Adrenal gland (tissue), 12 donors: ENCODE data around the gene PIEZO2. TPM values are rescaled to one million over a fixed set of nuclear protein-coding genes. Genes with fewer than 3 reads are reported as not detected.

Experiments used
- DNase-seq, 7 donors: peaks; one replicate each; pipeline ENCODE4 v3.0.0-alpha.2; 2019 to 2020
- H3K27ac ChIP-seq, 5 donors: fragments of 200-600 bp; sonication (generic) in 4 of 5; 1 replicate in 3 of 5; 2 replicates in 2 of 5; pipeline versions ENCODE4 v1.5.1 to v1.8.0; 2016 to 2020; ENCODE audit warnings: mild to moderate bottlenecking in 1 of 5
- H3K27me3 ChIP-seq: fragments of 200-600 bp; 2 replicates; pipeline ENCODE4 v1.8.0; 2021
- H3K36me3 ChIP-seq, 2 donors: fragments of 200-600 bp; replicated peaks in 1 of 2; 1 replicate in 1 of 2; 2 replicates in 1 of 2; pipeline versions ENCODE4 v1.5.1 to v1.8.0; 2018 to 2022
- H3K4me1 ChIP-seq, 2 donors: fragments of 200-600 bp; replicated peaks in 1 of 2; 1 replicate in 1 of 2; 2 replicates in 1 of 2; pipeline versions ENCODE4 v1.5.1 to v1.8.0; 2018 to 2021
- H3K4me3 ChIP-seq, 4 donors: fragments of 200-600 bp; sonication (generic) in 3 of 4; one replicate each; pipeline ENCODE4 v1.5.1; 2016 to 2018
- H3K9me3 ChIP-seq, 3 donors: fragments of 200-600 bp; sonication (generic) in 1 of 3; replicated peaks in 1 of 3; 1 replicate in 2 of 3; 2 replicates in 1 of 3; pipeline versions ENCODE4 v1.5.1 to v1.8.0; 2016 to 2021
- POLR2A ChIP-seq, 2 donors: fragments of 450-650 bp; IDR thresholded peaks; one replicate each; pipeline ENCODE4 v1.6.1; 2017; ENCODE audit warnings: antibody characterized with exemption in 2 of 2, mild to moderate bottlenecking in 2 of 2, moderate library complexity in 1 of 2
- WGBS, 4 donors: extraction: QIAGEN DNeasy Blood & Tissue Kit in 2 of 4; methylation state at CpG; one replicate each; pipeline versions ENCODE4 v1.1.5 to v1.1.7; 2013 to 2017; 5-methylcytosine and 5-hydroxymethylcytosine counted together
- intact Hi-C, 2 donors: fragments of 100-400 bp; cut with DNase I; formaldehyde crosslinking; loops; one replicate each; pipeline versions ENCODE4 v1.14.1 to v1.15.0; 2022 to 2023
- polyA plus RNA-seq, 3 donors: library from polyadenylated mRNA; stranded (reverse); fragments of 200-250 nt in 2 of 3; fragments of 350-450 nt in 1 of 3; fragmentation: Illumina TruSeq in 1 of 3; extraction: RNeasy Lipid Tissue Mini Kit (QIAGEN cat#74804) in 1 of 3; gene quantifications; one replicate each; pipeline ENCODE4 v1.2.3, GENCODE V29; 2013 to 2014
- total RNA-seq, 9 donors: library from RNA; depleted of rRNA in 4 of 9; stranded (reverse); fragments of >200 nt in 4 of 9; fragments of 120-200 nt in 1 of 9; fragmentation: NEBNext Ultra II Directional in 1 of 9; extraction: Animal tissue kit (Norgen Biotek cat#: 25700) in 1 of 9; gene quantifications; one replicate each; pipeline versions ENCODE4 v1.1.0 to v1.2.4, GENCODE V29; 2013 to 2023
- TF ChIP-seq, protein P1 (sequence below), 6 experiments: fragments of 450-650 bp in 4 of 6; fragments of 200-600 bp in 2 of 6; sonication (generic) in 1 of 6; IDR thresholded peaks; 1 replicate in 5 of 6; 2 replicates in 1 of 6; pipeline versions ENCODE4 v1.5.1 to v1.8.0; 2016 to 2021; ENCODE audit warnings: antibody characterized with exemption in 6 of 6, mild to moderate bottlenecking in 2 of 6, moderate library complexity in 1 of 6
- donor health status: healthy with polysubstance abuse.
- donor health status: Bipolar disorder and iron deficiency.
- donor health status: DM: yes; HTN: yes; CAD: no.
- donor health status: DM: no; HTN: no; CAD: no.
- donor health status: DM: no; HTN: no; CAD: no.
- donor health status: DM: yes; HTN: yes; CAD: no.

The PIEZO2 gene
- total and polyA plus RNA-seq, 12 donors = 0.88 to 18.0 (median 2.6) TPM

DNA sequence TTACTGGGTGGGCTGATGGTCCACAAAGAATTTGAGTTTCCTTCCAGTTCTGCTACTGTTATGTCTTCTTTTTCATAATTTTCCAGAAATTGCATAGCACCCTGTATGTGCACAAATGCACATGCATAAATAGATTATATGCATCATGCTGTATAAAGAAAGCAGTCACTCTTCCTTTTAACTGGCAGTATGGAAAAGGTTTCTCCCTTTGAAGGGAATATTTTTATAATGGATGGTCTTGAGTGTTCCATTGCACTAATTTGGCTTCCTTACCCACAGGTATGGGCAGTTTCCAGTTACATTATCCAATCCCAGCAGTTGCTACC lies 469.1 kb downstream of the PIEZO2 start:
- H3K9me3 ChIP-seq = no peaks in the 10 kb centered on the region
- no peak overlapping the region for H3K27ac ChIP-seq

GRCh38 chr18:10679557-10680270 lies 469.7 kb downstream of the PIEZO2 start:
- Histone ChIP-seq H3K9me3 (no peaks in the 10 kb centered on the region), H3K4me1 (no peaks in the 10 kb centered on the region), H3K4me3 (no peak overlapping the region), H3K27ac (no peak overlapping the region), H3K27me3 (no peaks in the 10 kb centered on the region), H3K36me3 (no peaks in the 10 kb centered on the region)
- no peak for DNase-seq
- intact Hi-C loops = no loop called here
- WGBS, 4 donors = 68 to 72% (median 71%) methylated on average over 3 of the region's 3 CpGs
- TF ChIP-seq POLR2A (IDR thresholded peaks at IDR 0.05) = no peak
- TF ChIP-seq, protein P1, sequence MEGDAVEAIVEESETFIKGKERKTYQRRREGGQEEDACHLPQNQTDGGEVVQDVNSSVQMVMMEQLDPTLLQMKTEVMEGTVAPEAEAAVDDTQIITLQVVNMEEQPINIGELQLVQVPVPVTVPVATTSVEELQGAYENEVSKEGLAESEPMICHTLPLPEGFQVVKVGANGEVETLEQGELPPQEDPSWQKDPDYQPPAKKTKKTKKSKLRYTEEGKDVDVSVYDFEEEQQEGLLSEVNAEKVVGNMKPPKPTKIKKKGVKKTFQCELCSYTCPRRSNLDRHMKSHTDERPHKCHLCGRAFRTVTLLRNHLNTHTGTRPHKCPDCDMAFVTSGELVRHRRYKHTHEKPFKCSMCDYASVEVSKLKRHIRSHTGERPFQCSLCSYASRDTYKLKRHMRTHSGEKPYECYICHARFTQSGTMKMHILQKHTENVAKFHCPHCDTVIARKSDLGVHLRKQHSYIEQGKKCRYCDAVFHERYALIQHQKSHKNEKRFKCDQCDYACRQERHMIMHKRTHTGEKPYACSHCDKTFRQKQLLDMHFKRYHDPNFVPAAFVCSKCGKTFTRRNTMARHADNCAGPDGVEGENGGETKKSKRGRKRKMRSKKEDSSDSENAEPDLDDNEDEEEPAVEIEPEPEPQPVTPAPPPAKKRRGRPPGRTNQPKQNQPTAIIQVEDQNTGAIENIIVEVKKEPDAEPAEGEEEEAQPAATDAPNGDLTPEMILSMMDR (IDR thresholded peaks at IDR 0.05) = no peak

More for the DNA sequence above, 469.1 kb downstream of the PIEZO2 start:
- Histone ChIP-seq H3K27me3 (no peaks in the 10 kb centered on the region), H3K36me3 (no peaks in the 10 kb centered on the region), H3K4me3 (no peak overlapping the region), H3K4me1 (no peaks in the 10 kb centered on the region)
- DNase-seq = no peak
- TF ChIP-seq POLR2A (IDR thresholded peaks at IDR 0.05) = no peak
- TF ChIP-seq, protein P1 (IDR thresholded peaks at IDR 0.05) = no peak
- intact Hi-C loops = no loop called here

DNA sequence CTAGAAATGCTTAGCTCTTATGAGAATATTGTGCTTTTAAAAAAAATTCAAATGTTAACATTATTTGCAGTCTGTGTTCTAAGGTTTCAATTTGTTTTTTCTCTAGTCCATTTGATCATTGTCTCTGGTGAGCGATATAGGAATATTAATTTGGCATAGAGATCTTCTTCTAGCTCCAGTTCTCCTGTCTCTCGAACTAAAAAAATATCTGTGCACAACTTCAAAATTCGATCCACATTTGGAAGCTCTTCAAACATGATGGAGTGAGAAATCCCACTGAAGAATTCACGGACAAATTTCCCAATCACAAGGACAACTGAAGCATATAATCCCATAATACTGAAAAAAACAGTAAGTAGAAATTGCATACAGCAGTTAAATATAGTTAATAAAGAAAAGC lies 477.9 kb downstream of the PIEZO2 start:
- no peaks in the 10 kb centered on the region for H3K36me3 ChIP-seq
- H3K9me3 ChIP-seq = no peaks in the 10 kb centered on the region
- no peaks in the 10 kb centered on the region for H3K4me1 ChIP-seq
- no peak overlapping the region for H3K27ac ChIP-seq
- 66 to 72% (median 70%) methylated on average over 4 of the region's 4 CpGs for WGBS, 4 donors
- no peak overlapping the region for H3K4me3 ChIP-seq
- DNase-seq = no peak
- TF ChIP-seq, protein P1 (IDR thresholded peaks at IDR 0.05) = no peak
- intact Hi-C loops = no loop called here
- H3K27me3 ChIP-seq = no peaks in the 10 kb centered on the region

- 70 to 77% (median 75%) methylated on average over 5 of the region's 5 CpGs for WGBS, 4 donors
- no peaks in the 10 kb centered on the region for H3K36me3 ChIP-seq
- no peaks in the 10 kb centered on the region for H3K4me1 ChIP-seq
- TF ChIP-seq, protein P1 (IDR thresholded peaks at IDR 0.05) = no peak
- TF ChIP-seq POLR2A (IDR thresholded peaks at IDR 0.05) = no peak
- no peak for DNase-seq
- intact Hi-C loops = no loop called here
- no peak overlapping the region for H3K4me3 ChIP-seq
- no peaks in the 10 kb centered on the region for H3K27me3 ChIP-seq
- H3K9me3 ChIP-seq = no peaks in the 10 kb centered on the region
- no peak overlapping the region for H3K27ac ChIP-seq
Measured at GRCh38 chr18:10670856-10671255, 478.5 kb downstream of the PIEZO2 start.
